Daoy (cell line): Measurements from ENCODE around the gene DPH7. TPM values are rescaled to one million over a fixed set of nuclear protein-coding genes. Genes with fewer than 3 reads are reported as not detected.
"Not testable (repeated sequence)": the region's sequence is repeated elsewhere in the genome, so short reads cannot be mapped to it uniquely, and the experiment has no call there.

Experiments used
- DNase-seq: peaks from one replicate; pipeline ENCODE4 v3.0.0-alpha.2; 2015; ENCODE audit warnings: low read depth
- total RNA-seq: library from RNA; depleted of rRNA; stranded (reverse); fragments of >200 nt; shearing (Covaris generic); gene quantifications from 2 replicates; pipeline ENCODE4 v1.2.3, GENCODE V29; 2014

DPH7 gene
- total RNA-seq, 1 experiment from 2014 or later, result 56.5 TPM

DNA sequence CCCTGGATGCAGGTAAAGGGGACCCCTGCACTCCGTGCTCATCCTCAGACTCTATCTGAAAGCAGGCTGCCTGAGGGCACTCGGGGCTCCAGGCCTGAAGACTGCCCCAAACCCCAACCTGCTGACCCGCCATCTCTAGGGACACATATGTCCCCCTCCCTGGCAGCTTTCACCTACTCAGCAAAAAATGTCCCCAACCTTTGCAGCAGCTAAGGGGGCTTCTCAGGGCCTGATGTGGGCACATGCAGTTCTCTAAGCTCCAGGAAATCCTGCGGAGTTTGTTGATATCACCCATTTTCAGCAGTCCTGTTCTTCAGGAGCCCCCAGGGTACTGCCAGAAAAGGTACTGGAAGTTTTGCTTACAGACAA is 2.2 kb upstream of the DPH7 start:
- no peak for DNase-seq

- no peak for DNase-seq
Measured at GRCh38 chr9:137580209-137580953, 1.7 kb upstream of the DPH7 start.

GRCh38 chr9:137579259-137579604 is 507 bp upstream of the DPH7 start:
- no peak for DNase-seq

GRCh38 chr9:137575716-137576411 is 2.9 kb downstream of the DPH7 start:
- DNase-seq, result no peak

DNA sequence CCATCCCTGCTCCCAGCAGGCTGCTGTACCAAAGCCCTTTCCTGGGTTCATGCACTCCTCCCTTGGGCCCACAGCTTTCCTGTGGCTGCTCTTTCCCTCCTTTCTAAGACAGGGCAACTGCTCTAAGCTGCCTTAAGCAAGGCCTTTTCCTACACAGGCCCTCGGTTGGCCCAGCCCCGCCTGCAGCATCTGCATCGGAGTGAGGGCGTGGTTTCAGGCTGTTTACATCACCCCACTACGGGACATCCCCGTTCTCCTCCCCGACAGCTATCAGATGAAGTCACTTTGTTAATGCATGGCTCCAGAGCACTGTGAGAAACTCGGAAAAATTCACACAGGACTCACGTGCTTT is 3.4 kb downstream of the DPH7 start:
- no peak for DNase-seq

DNA sequence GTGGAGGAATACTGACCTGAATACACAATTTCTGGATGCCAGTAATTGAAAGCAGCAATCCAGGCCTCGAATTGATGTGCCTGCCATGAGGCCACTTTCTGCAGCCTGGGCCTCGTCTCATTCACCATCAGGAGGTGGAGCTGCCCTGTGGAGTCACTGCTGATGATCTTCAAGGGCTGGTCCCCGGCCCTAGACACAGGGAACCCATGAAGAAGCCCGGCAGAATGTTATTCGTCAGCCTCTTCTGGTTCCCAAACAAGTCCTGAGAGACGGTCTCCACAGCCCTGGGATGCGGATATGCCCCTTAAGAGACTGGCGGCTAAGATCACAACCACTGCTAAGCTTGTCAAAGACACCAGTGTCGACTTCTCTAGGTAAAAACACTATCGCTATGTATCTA is 4.5 kb downstream of the DPH7 start:
- no peak for DNase-seq

DNA sequence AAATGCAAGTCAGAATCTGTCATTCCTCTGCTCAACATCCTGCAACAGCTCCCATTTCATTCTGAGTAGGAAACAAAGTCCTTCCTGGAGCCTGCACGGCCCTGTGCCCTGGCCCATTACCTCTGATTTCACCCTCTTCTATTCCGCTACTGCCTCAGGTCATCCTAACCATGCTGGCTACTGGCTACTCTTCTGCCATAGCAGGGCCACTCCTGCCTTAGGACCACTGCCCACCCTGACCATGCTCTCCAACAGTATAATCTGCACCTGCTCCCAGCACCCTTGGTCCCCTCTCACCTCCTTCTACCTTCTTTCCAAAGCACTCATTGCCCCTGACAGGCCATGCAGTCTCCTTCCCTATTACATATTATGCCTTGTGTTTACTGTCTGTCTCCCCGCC is 8.2 kb downstream of the DPH7 start:
- no peak for DNase-seq

DNA sequence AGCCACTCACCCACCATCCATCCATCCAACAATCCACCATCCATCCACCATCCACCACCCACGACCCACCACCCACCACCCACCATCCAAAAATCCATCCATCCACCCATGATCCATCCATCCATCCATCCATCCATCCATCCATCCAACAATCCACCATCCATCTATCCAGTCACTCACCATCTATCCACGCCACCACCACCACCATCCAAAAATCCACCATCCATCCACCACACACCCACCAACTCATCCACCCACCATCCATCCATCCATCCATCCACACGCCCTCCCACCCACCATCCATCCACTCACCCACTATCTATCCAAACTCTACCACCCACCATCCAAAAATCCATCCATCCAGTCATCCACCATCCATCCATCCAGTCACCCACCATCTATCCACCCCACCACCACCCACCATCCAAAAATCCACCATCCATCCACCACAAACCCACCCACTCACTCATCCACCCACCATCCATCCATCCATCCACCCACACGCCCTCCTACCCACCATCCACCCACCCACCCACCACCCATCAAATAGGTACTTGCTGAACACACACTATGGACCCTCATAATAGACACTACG is 9.0 kb downstream of the DPH7 start:
- DNase-seq, result no peak

DNA sequence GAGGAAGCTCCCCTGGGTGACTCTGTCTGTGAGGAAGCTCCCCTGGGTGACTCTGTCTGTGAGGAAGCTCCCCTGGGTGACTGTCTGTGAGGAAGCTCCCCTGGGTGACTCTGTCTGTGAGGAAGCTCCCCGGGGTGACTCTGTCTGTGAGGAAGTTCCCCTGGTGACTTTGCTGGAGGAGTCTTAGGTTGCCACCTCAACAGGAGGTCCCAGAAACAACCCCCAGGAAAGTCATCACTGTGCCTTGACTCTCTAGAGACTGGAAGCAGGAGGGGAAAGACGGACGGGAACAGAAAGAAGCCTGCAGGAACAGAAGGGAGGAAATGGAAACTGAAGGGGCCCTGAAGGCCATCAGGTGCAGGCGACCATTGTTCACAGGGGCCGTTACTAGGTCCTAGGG is 10.3 kb downstream of the DPH7 start:
- DNase-seq, result not testable (repeated sequence)

DNA sequence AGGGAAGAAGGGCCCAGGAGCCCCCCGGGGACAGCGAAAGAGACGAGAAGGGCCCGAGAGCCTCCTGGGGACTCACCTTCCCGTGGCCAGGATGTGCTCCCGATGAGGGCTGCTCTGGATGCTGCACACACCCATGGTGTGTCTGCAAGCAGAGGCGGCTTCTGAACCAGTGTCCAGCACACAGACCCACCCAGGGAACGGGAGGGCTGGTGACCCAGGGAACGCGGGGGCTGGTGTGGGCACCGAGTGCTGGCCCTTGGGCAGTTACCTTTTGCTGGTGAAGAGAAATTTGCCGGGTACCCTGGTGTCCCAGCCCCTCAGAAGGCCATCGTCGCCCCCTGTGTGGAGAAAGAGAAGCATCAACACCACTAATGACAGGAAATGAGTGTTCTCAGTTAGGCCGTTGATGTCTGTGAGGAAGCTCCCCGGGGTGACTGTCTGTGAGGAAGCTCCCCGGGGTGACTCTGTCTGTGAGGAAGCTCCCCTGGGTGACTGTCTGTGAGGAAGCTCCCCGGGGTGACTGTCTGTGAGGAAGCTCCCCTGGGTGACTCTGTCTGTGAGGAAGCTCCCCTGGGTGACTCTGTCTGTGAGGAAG is 13.8 kb downstream of the DPH7 start:
- no peak for DNase-seq

GRCh38 chr9:137564134-137564533 is 14.6 kb downstream of the DPH7 start:
- no peak for DNase-seq

DNA sequence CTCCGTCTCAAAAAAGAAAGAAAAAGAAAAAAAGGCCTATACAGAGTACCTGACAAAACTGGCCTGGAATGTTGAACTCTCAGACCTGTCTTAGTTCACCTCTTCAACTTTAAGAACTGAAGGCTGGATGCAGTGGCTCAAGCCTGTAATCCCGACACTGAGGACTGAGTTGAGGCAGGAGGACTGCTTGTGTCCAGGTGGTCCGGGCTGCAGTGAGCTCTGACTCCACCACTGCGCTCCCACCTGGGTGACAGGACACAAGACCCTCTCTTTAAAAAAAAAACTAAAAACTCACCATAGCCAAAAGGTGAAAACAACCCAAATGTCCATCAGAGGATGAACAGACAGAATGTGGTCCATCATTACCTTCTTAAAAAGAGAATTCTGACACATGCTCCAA is 20.6 kb downstream of the DPH7 start:
- DNase-seq, result no peak

DNA sequence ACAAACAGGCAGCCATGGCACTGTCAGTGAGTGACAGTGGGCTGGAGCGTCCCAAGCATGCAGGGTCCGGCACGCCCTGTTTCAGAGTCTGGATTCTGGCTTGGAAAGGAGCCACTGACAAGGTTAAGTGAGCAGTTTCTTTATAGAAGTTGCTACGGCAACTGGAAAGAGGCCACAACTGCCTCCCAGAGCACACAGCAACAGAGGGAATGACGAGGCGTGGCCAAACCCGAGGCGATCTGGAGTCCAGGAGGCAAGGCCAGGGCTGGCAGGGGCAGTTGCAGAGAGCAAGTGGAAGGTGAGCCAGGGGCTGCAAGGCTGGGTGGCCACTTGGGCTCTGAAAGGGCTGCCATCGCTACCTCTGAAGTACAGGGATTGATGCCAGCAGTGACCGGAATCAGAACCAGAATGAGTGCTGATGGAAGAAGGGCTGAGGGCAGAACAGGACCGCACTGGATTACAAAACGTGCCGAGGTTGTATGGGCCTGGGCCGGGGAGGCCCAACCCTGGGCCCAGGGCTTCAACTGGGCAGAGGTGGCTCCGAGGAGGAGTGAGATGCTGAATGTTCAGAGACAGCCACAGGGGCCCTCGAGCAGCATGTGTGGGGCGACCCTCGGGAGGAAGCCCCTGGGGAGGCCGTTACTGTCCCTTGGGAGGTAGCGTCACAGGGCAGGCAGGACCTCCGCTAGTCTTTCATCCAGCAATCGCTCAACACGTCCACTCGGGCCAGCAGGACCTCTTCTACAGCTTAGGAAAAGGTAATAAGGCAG is 22.5 kb downstream of the DPH7 start:
- DNase-seq, result no peak

DNA sequence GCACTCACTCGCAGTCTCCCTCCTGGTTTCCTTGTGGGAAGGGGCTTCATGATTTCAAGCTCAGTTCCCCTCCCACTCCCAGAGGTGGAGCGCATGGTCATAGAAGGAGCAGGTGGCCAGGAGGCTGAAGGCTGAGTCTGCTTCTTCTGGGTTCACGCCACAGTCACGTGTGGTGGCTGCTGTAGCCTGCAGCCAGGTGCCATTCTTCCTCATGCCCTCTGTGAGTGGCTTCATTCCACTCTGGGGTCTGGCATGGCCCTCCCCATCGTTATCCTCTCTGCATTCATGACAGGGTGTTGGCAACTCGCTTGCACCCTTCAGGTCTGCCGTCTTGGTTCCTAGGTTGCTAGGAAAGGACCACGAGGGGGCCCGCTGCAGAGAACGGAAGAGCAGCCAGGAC is 23.5 kb downstream of the DPH7 start:
- no peak for DNase-seq

DNA sequence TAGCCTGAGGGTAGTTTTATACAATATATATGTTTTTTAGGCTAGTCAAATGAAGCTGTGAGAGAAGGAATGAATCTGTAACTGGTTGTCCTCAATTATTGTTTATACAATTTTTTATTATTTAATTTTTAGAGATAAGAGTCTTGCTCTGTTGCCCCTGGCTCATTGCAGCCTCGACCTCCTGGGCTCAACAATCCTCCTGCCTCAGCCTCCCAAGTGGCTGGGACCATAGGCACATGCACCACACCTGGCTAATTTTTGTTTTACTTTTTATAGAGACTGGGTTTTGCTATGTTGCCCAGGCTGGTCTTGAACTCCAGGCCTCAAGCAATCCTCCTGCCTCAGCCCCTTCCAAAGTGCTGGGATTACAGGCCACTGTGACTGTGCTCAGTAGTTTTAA is 24.4 kb downstream of the DPH7 start:
- DNase-seq, result no peak

DNA sequence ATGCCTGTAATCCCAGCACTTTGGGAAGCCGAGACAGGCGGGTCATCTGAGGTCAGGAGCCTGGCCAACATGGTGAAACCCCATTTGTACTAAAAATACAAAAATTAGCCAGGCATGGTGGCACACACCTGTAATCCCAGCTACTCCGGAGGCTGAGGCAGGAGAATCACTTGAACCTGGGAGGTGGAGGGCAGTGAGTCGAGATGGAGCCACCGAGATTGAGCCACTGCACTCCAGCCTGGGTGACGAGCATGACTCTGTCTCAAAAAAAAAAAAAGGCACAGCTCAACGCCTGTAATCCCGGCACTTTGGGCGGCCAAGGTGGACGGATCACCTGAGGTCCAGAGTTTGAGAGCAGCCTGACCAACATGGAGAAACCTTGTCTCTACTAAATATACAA is 25.1 kb downstream of the DPH7 start:
- not testable (repeated sequence) for DNase-seq

DNA sequence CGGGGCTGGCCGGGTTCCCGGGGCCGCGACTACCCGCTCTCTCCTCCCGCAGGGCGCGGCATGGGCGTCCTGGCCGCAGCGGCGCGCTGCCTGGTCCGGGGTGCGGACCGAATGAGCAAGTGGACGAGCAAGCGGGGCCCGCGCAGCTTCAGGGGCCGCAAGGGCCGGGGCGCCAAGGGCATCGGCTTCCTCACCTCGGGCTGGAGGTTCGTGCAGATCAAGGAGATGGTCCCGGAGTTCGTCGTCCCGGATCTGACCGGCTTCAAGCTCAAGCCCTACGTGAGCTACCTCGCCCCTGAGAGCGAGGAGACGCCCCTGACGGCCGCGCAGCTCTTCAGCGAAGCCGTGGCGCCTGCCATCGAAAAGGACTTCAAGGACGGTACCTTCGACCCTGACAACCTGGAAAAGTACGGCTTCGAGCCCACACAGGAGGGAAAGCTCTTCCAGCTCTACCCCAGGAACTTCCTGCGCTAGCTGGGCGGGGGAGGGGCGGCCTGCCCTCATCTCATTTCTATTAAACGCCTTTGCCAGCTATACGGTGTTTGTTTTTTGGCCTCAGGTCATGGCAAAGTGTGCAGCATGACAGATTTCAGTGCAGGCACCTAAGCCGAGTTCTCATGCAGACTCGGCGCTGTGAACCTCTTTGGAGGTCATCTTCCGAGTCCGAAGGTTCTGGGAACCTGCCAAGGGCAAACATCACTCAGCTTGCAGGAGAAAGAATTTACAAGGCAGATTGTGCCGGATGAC is 26.5 kb downstream of the DPH7 start:
- DNase-seq, result no peak

DNA sequence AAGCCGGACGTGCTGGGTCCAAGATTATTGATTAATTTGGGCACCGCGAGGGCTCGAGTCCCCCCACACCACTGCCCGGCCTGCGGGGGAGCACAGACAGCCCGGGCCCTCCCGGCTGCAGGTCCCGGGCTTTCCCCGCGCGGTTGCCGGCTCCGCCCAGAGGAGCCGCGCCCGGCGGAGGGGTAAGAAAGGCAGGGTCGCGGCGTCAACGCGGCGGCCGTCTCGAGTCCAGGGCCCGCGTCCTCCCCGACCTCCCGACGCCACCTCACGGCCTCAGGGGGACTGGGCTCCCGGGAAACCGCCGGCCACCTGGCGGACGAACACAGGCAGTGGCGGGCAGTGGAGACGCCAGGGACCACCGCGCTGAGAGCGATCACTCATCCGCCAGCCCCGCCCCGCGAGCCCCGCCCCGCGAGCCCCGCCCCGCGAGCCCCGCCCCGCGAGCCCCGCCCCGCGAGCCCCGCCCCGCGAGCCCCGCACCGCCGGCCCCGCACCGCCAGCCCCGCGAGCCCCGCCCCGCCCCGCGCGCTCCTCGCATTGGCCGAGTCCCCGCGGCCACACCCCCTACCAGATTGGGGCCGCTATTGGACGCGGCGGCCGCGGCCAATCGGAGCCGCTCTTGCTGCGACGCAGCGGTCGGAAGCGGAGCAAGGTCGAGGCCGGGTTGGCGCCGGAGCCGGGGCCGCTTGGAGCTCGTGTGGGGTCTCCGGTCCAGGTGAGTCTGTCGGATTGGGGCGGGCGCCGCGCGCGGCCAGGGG is 27.3 kb downstream of the DPH7 start, which contains the start of gene MRPL41:
TSS of gene MRPL41 (plus strand) at position 616 of the 758 bp plus-strand sequence. CDS start 203 bp downstream, outside the sequence.
- peak; percentile 97 for DNase-seq

DNA sequence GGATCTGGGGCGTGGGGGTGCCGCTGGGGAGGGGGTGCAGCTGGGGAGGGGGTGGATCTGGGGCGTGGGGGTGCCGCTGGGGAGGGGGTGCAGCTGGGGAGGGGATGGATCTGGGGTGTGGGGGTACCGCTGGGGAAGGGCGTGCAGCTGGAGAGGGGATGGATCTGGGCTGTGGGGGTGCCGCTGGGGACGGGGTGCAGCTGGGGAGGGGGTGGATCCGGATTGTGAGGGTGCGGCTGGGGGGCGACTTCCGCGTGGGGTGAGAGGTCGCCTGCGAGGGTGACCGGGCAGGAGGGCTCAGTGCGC is 27.8 kb downstream of the DPH7 start:
- DNase-seq, result not testable (repeated sequence)

DNA sequence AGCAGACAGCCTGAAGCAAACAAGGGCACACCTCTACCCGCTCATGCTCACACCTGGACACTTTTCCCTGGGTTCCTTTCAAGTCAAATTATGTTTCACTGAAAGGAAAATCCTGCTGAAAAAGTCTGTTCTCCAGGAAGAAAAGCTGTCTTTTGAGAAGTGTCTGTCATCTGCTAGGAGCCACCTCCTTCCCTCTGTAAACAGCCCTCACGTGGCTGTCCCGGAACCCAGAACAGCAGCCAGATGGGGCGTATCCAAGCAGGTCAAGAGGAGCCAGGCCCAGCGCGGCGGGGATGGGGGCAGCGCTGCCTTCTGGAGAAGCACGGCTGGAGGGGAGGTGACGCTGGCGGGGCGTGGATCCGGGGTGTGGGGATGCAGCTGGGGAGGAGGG is 28.5 kb downstream of the DPH7 start, which contains the start of gene PNPLA7:
TSS of gene PNPLA7 (minus strand) at position 172 of the 391 bp plus-strand sequence. CDS start 205 bp downstream, outside the sequence.
- peak; percentile 81 for DNase-seq
